ENCODE results near the gene CD58.
"Not testable (repeated sequence)": the region's sequence is repeated elsewhere in the genome, so short reads cannot be mapped to it uniquely, and the experiment has no call there.

Gene CD58

GRCh38 chr1:116565222-116565621 lies 5.6 kb downstream of the CD58 start:
- peaks cover 10% of the 10 kb centered on the region for H3K36me3 Mint-ChIP-seq
- no peak overlapping the region for H3K4me3 Mint-ChIP-seq
- no peaks in the 10 kb centered on the region for H3K9me3 Mint-ChIP-seq
- H3K27me3 Mint-ChIP-seq, result no peaks in the 10 kb centered on the region
- no peak overlapping the region for H3K27ac Mint-ChIP-seq
- peaks cover 33% of the 10 kb centered on the region for H3K4me1 Mint-ChIP-seq

GRCh38 chr1:116564426-116564825 lies 6.4 kb downstream of the CD58 start:
- Mint-ChIP-seq H3K9me3 (no peaks in the 10 kb centered on the region), H3K27ac (no peak overlapping the region), H3K27me3 (no peaks in the 10 kb centered on the region), H3K36me3 (peaks cover 10% of the 10 kb centered on the region), H3K4me3 (no peak overlapping the region), H3K4me1 (peaks cover 27% of the 10 kb centered on the region)

- peaks cover 18% of the 10 kb centered on the region for H3K4me1 Mint-ChIP-seq
- H3K9me3 Mint-ChIP-seq, H3K27me3 Mint-ChIP-seq, H3K27ac Mint-ChIP-seq, H3K4me3 Mint-ChIP-seq: not testable (repeated sequence)
- peaks cover 10% of the 10 kb centered on the region for H3K36me3 Mint-ChIP-seq
Observed at GRCh38 chr1:116562465-116562864, 8.4 kb downstream of the CD58 start.

- Mint-ChIP-seq H3K4me3 (no peak overlapping the region), H3K36me3 (peaks cover 10% of the 10 kb centered on the region), H3K27ac (no peak overlapping the region)
Observed at GRCh38 chr1:116561563-116561962, 9.3 kb downstream of the CD58 start.

GRCh38 chr1:116560704-116561490 lies 9.9 kb downstream of the CD58 start:
- peaks cover 27% of the 10 kb centered on the region for H3K4me1 Mint-ChIP-seq
- no peak overlapping the region for H3K4me3 Mint-ChIP-seq
- no peaks in the 10 kb centered on the region for H3K9me3 Mint-ChIP-seq
- no peak overlapping the region for H3K27ac Mint-ChIP-seq
- H3K36me3 Mint-ChIP-seq, result peaks cover 10% of the 10 kb centered on the region
- no peaks in the 10 kb centered on the region for H3K27me3 Mint-ChIP-seq

More at GRCh38 chr1:116561563-116561962, 9.3 kb downstream of the CD58 start:
- H3K27me3 Mint-ChIP-seq, result no peaks in the 10 kb centered on the region
- H3K9me3 Mint-ChIP-seq, result no peaks in the 10 kb centered on the region
- H3K4me1 Mint-ChIP-seq, result peaks cover 23% of the 10 kb centered on the region

GRCh38 chr1:116559304-116559761 lies 11.5 kb downstream of the CD58 start:
- H3K27ac Mint-ChIP-seq, result no peak overlapping the region
- H3K27me3 Mint-ChIP-seq, result no peaks in the 10 kb centered on the region
- H3K4me3 Mint-ChIP-seq, result no peak overlapping the region
- peaks cover 21% of the 10 kb centered on the region for H3K4me1 Mint-ChIP-seq
- no peaks in the 10 kb centered on the region for H3K9me3 Mint-ChIP-seq
- peaks cover 6% of the 10 kb centered on the region for H3K36me3 Mint-ChIP-seq

- peaks cover 3% of the 10 kb centered on the region for H3K36me3 Mint-ChIP-seq
- H3K4me3 Mint-ChIP-seq, result no peak overlapping the region
- H3K27ac Mint-ChIP-seq, result no peak overlapping the region
- H3K4me1 Mint-ChIP-seq, result peaks cover 18% of the 10 kb centered on the region
- H3K9me3 Mint-ChIP-seq, result no peaks in the 10 kb centered on the region
- no peaks in the 10 kb centered on the region for H3K27me3 Mint-ChIP-seq
Observed at GRCh38 chr1:116558571-116558970, 12.3 kb downstream of the CD58 start.

GRCh38 chr1:116558140-116558549 lies 12.7 kb downstream of the CD58 start:
- H3K9me3 Mint-ChIP-seq, result no peaks in the 10 kb centered on the region
- no peaks in the 10 kb centered on the region for H3K27me3 Mint-ChIP-seq
- peaks cover 23% of the 10 kb centered on the region for H3K4me1 Mint-ChIP-seq
- H3K36me3 Mint-ChIP-seq, result peaks cover 3% of the 10 kb centered on the region
- no peak overlapping the region for H3K4me3 Mint-ChIP-seq
- H3K27ac Mint-ChIP-seq, result peak overlapping the region; percentile 2

- H3K36me3 Mint-ChIP-seq, result peaks cover under 1% of the 10 kb centered on the region
- H3K9me3 Mint-ChIP-seq, result no peaks in the 10 kb centered on the region
- peaks cover 23% of the 10 kb centered on the region for H3K4me1 Mint-ChIP-seq
- no peak overlapping the region for H3K27ac Mint-ChIP-seq
- no peak overlapping the region for H3K4me3 Mint-ChIP-seq
- no peaks in the 10 kb centered on the region for H3K27me3 Mint-ChIP-seq
Observed at GRCh38 chr1:116557323-116557878, 13.4 kb downstream of the CD58 start.

- Mint-ChIP-seq H3K36me3 (no peaks in the 10 kb centered on the region), H3K9me3 (no peaks in the 10 kb centered on the region), H3K4me1 (peaks cover 26% of the 10 kb centered on the region), H3K27ac (no peak overlapping the region), H3K27me3 (no peaks in the 10 kb centered on the region), H3K4me3 (no peak overlapping the region)
Observed at GRCh38 chr1:116556289-116557006, 14.4 kb downstream of the CD58 start.

- no peak overlapping the region for H3K4me3 Mint-ChIP-seq
- H3K27me3 Mint-ChIP-seq, result no peaks in the 10 kb centered on the region
- peaks cover 26% of the 10 kb centered on the region for H3K4me1 Mint-ChIP-seq
- H3K36me3 Mint-ChIP-seq, result peaks cover 2% of the 10 kb centered on the region
- no peak overlapping the region for H3K27ac Mint-ChIP-seq
- no peaks in the 10 kb centered on the region for H3K9me3 Mint-ChIP-seq
Observed at GRCh38 chr1:116554924-116555323, 15.9 kb downstream of the CD58 start.

GRCh38 chr1:116553386-116554115 lies 17.3 kb downstream of the CD58 start:
- Mint-ChIP-seq H3K4me1 (peaks cover 26% of the 10 kb centered on the region), H3K27ac (no peak overlapping the region), H3K4me3 (no peak overlapping the region), H3K27me3 (no peaks in the 10 kb centered on the region), H3K9me3 (no peaks in the 10 kb centered on the region), H3K36me3 (peaks cover 2% of the 10 kb centered on the region)

GRCh38 chr1:116546354-116546977 lies 24.4 kb downstream of the CD58 start:
- Mint-ChIP-seq H3K27me3 (no peaks in the 10 kb centered on the region), H3K4me3 (peak overlapping the region; percentile 19), H3K9me3 (no peaks in the 10 kb centered on the region), H3K36me3 (peaks cover 15% of the 10 kb centered on the region), H3K4me1 (peaks cover 24% of the 10 kb centered on the region), H3K27ac (no peak overlapping the region)

GRCh38 chr1:116545359-116545705 lies 25.5 kb downstream of the CD58 start:
- no peaks in the 10 kb centered on the region for H3K27me3 Mint-ChIP-seq
- H3K36me3 Mint-ChIP-seq, result peaks cover 15% of the 10 kb centered on the region
- H3K4me3 Mint-ChIP-seq, result peak overlapping the region; percentile 84

More at GRCh38 chr1:116545359-116545705, 25.5 kb downstream of the CD58 start:
- no peaks in the 10 kb centered on the region for H3K9me3 Mint-ChIP-seq
- H3K27ac Mint-ChIP-seq, result peak overlapping the region; percentile 98
- peaks cover 27% of the 10 kb centered on the region for H3K4me1 Mint-ChIP-seq
